ENCODE measurements around the gene CACNB1.

Gene CACNB1

DNA sequence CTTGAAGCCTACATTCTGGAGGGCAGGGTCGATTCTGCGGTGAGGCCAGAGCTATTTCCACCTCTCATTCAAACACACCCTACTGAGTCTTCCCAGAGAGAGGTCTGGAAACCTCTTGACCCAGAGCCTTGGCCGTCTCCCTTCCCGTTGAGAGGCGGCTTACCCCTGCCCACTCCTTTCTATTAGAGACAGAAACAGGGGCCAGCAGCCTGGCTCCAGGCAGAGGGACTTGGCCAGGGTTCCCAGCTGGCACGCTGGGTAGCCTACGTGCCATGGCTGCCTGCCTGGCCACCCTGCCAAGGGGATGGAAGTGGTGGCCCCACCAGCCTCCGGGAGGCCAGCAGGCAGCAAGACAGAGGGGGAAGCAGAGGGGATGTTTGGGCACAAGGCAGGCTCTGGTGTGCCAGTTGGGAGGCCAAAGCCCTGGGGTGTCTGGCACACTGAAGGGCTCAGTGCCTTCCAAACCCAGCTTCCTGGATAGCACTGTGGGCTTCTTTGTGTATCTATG lies 22.2 kb upstream of the CACNB1 start:
- DNase-seq (ENCODE audit: low read depth): no peak
- TF ChIP-seq, protein P1, sequence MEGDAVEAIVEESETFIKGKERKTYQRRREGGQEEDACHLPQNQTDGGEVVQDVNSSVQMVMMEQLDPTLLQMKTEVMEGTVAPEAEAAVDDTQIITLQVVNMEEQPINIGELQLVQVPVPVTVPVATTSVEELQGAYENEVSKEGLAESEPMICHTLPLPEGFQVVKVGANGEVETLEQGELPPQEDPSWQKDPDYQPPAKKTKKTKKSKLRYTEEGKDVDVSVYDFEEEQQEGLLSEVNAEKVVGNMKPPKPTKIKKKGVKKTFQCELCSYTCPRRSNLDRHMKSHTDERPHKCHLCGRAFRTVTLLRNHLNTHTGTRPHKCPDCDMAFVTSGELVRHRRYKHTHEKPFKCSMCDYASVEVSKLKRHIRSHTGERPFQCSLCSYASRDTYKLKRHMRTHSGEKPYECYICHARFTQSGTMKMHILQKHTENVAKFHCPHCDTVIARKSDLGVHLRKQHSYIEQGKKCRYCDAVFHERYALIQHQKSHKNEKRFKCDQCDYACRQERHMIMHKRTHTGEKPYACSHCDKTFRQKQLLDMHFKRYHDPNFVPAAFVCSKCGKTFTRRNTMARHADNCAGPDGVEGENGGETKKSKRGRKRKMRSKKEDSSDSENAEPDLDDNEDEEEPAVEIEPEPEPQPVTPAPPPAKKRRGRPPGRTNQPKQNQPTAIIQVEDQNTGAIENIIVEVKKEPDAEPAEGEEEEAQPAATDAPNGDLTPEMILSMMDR (conservative IDR thresholded peaks at IDR 0.05; ENCODE audit: control insufficient read depth, insufficient read depth, low read depth, low read length): no peak
- H3K4me3 ChIP-seq (ENCODE audit: control insufficient read depth, low read depth, low read length): no peak overlapping the region

DNA sequence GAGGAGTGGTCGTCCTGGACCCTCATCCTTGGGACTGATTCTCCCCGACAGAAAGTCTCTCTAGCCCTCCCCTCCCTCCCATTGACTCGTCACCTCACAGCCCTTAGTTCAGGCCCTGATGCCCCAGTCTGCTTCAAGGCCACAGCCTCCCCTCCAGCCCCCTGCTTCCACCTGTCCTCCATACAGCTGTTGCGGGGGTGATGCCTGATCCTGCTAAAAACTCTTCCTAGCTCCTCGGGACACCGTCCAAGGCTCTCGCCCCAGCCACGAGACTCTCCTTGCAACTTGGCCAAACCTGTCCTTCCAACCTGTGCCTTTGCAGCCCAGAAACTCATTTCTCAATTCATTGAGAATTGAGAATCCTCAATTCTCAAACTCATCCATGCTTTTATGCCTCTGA lies 21.4 kb upstream of the CACNB1 start:
- TF ChIP-seq, protein P1 (conservative IDR thresholded peaks at IDR 0.05; ENCODE audit: control insufficient read depth, insufficient read depth, low read depth, low read length): no peak
- H3K4me3 ChIP-seq (ENCODE audit: control insufficient read depth, low read depth, low read length): no peak overlapping the region
- DNase-seq (ENCODE audit: low read depth): no peak

DNA sequence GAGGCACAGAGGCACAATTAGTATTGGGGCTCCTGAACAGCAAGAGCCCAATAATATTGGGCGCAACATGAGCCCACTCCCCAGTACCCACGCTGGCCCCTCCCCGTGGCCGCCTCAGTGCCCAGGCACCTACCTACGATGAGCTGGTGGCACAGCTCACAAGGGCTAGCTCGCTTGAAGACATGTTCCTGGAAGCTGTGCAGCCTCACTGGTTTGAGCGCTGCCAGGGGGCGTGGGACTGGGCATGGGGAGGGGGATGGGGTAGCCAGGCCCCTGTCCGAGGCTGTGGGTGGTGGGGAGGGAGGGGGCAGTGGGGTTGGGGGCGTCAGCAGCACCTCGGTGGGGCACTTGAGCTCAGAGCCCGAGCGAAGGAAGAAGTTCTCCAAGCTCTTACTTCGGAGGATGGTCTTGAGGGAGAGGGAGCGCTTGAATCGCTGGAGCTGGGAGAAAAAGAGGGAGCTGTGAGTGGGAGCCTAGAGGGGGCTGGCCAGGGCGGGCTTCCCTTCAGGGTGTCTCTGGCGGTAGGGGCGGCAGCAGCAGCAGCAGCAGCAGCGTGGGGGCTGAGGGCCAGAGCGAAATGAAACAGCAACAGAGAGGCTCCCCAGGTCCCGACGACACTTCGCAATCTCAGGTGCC lies 20.4 kb upstream of the CACNB1 start:
- no peak overlapping the region for H3K4me3 ChIP-seq (ENCODE audit: control insufficient read depth, low read depth, low read length)
- DNase-seq (ENCODE audit: low read depth): no peak
- TF ChIP-seq, protein P1 (conservative IDR thresholded peaks at IDR 0.05; ENCODE audit: control insufficient read depth, insufficient read depth, low read depth, low read length): no peak

DNA sequence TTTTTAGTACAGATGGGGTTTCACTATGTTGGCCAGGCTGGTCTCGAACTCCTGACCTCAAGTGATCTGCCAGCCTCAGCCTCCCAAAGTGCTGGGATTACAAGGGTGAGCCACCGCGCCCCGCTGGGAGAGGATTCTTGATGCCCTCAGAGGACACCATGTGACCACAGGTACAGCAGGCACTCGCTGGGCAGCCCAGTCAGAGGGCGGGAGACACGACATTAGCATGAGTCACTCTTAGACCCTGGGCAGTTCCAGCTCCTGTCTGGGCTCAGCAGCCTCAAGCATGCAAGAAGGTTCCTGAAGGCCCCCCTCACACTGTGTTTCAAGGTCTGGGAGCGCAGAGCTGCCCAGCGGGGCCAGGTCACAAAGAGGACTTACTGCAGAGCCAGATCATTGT lies 16.4 kb upstream of the CACNB1 start:
- TF ChIP-seq, protein P1 (conservative IDR thresholded peaks at IDR 0.05; ENCODE audit: control insufficient read depth, insufficient read depth, low read depth, low read length): no peak
- DNase-seq (ENCODE audit: low read depth): no peak
- no peak overlapping the region for H3K4me3 ChIP-seq (ENCODE audit: control insufficient read depth, low read depth, low read length)

DNA sequence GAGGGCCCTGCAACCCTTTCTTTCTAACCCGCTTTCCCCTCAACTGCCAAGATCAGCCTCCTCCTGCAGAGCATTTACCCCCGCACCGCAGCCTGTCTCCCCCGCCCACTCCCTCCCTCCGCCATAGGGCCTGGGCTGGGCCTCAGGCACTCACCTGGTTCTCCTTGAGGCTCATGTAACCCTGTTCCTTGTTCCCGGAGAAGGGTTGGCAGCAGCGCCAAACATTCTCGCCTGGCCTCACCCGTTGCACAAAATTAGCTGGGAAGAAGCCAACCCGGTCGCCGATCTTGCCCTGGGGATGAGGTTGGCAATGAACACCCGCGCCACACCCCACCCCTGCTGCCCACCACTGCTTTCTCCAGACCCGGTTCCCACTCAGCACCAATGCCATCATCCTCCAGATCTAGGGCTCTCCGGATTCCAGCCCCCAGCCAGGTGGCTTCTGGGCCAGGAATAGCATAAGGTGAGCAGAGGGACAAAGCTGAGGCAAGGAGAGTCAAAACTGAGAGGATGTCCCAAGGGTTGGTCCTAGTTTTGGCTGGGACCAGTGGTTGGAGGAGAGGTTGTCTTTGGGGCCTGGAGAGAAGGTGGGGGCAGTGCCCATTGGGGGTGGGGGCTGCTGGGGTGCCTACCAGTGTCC lies 15.5 kb upstream of the CACNB1 start:
- H3K4me3 ChIP-seq (ENCODE audit: control insufficient read depth, low read depth, low read length): no peak overlapping the region
- TF ChIP-seq, protein P1 (conservative IDR thresholded peaks at IDR 0.05; ENCODE audit: control insufficient read depth, insufficient read depth, low read depth, low read length): no peak
- no peak for DNase-seq (ENCODE audit: low read depth)

DNA sequence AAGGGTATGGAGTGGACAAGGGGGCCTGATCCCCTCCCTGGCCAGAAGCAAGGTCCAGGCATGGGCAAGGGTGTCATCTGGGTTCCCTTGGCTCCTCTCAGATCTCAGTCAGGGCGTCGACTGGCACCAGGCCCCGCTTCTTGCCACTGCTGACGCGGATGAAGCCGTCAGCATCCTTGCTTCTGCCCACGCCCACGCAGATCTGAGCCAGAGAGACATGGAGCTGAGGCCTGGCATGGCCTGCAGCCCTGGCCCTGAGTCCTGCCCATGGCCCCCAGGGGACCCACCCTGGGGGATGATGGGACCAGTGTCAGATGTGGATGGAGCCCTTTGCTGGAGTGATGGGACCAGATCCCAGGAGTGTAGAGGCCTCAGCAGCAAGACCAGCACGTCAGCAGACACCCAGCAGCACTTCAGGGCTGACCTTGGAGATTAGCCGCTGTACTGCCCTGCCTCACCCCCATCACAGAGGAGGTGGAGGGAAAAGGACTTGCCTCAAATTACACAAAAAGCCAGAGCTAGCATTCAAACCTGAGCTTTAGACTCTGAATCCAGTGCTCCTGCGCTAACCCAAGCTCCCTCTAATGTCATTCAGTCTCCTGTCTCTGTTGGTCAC lies 14.8 kb upstream of the CACNB1 start:
- TF ChIP-seq, protein P1 (conservative IDR thresholded peaks at IDR 0.05; ENCODE audit: control insufficient read depth, insufficient read depth, low read depth, low read length): no peak
- H3K4me3 ChIP-seq (ENCODE audit: control insufficient read depth, low read depth, low read length): no peak overlapping the region
- DNase-seq (ENCODE audit: low read depth): no peak

Data from fibroblast of mammary gland (primary cell).